ENCODE data around the gene PDGFA.

DNA sequence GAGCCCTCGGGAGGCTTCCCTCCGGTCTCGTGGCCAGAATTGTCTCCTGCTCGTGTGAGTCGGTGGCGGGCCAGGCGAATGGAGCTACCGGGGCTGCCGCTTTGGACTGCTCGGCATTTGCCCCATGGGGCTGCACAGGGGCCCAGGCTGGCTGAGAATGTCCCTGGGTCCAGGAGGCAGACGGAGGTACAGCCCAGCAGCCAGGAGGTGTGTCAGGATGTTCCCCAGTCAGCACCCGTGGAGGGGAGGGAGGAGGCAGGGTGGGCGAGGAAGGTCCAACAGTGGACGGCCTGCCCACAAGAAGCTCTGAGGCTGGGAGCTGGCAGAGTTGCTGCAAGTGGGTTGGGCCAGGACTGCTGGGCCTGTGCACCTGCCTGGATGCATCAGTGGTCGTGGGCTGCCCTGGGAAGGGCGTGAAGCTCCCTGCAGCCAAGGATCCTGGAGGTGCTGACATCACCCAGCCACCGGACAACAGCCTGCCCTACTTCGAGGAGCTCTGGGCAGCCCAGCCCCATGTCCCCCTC is 46.4 kb downstream of the PDGFA start:
- TF ChIP-seq CTCF (IDR thresholded peaks at IDR 0.05) (no peak), POLR2A (IDR thresholded peaks at IDR 0.05) (no peak)
